Muscle layer of colon (tissue), 2 donors: ENCODE measurements around the gene MINPP1.

Source experiments
- H3K27ac ChIP-seq: one replicate; pipeline ENCODE4 v1.7.0; 2013; ENCODE audit warnings: low read depth, mild to moderate bottlenecking, low read length, moderate library complexity
- H3K27me3 ChIP-seq, 2 donors: one replicate each; pipeline ENCODE4 v1.7.0; 2013; ENCODE audit warnings: low read length in 2 of 2, mild to moderate bottlenecking in 2 of 2; ENCODE audit not compliant: insufficient read depth in 2 of 2, control insufficient read depth in 1 of 2
- H3K36me3 ChIP-seq: one replicate; pipeline ENCODE4 v1.7.0; 2013; ENCODE audit warnings: mild to moderate bottlenecking, low read length; ENCODE audit not compliant: insufficient read depth
- H3K4me1 ChIP-seq: one replicate; pipeline ENCODE4 v1.7.0; 2013; ENCODE audit warnings: mild to moderate bottlenecking, low read length; ENCODE audit not compliant: insufficient read depth
- H3K4me3 ChIP-seq, 2 donors: one replicate each; pipeline ENCODE4 v1.7.0; 2013; ENCODE audit warnings: low read length in 2 of 2, low read depth in 1 of 2, mild to moderate bottlenecking in 1 of 2, moderate library complexity in 1 of 2
- H3K9ac ChIP-seq: one replicate; pipeline ENCODE4 v1.7.0; 2013; ENCODE audit warnings: low read length
- H3K9me3 ChIP-seq: one replicate; pipeline ENCODE4 v1.7.0; 2013; ENCODE audit warnings: mild to moderate bottlenecking, low read length
- donor health status: abdominal sarcoma.
- donor health status: Adenocarcinoma of cecum.

MINPP1 gene

GRCh38 chr10:87596351-87596750, 91.7 kb downstream of the MINPP1 start:
- H3K4me3 ChIP-seq: no peak overlapping the region
- H3K27ac ChIP-seq: no peak overlapping the region
- H3K27me3 ChIP-seq: no peaks in the 10 kb centered on the region
- no peaks in the 10 kb centered on the region for H3K9me3 ChIP-seq
- H3K36me3 ChIP-seq: no peaks in the 10 kb centered on the region
- H3K4me1 ChIP-seq: no peaks in the 10 kb centered on the region
- no peak overlapping the region for H3K9ac ChIP-seq

GRCh38 chr10:87598700-87599099, 94.0 kb downstream of the MINPP1 start:
- Histone ChIP-seq H3K36me3 (no peaks in the 10 kb centered on the region), H3K4me1 (no peaks in the 10 kb centered on the region), H3K9ac (no peak overlapping the region), H3K4me3 (no peak overlapping the region), H3K9me3 (no peaks in the 10 kb centered on the region), H3K27me3 (no peaks in the 10 kb centered on the region), H3K27ac (no peak overlapping the region)

- Histone ChIP-seq H3K27me3 (no peaks in the 10 kb centered on the region), H3K4me1 (no peaks in the 10 kb centered on the region), H3K4me3 (no peak overlapping the region), H3K9ac (no peak overlapping the region), H3K9me3 (no peaks in the 10 kb centered on the region), H3K27ac (no peak overlapping the region), H3K36me3 (no peaks in the 10 kb centered on the region)
Observed at GRCh38 chr10:87600581-87600980, 95.9 kb downstream of the MINPP1 start.
